Muscle of arm (tissue), 12 donors: ENCODE measurements around the gene ARRB1. TPM values are rescaled to one million over a fixed set of nuclear protein-coding genes. Genes with fewer than 3 reads are reported as not detected.
"Not testable (repeated sequence)": the region's sequence is repeated elsewhere in the genome, so short reads cannot be mapped to it uniquely, and the experiment has no call there.

ENCODE experiments used
- DNase-seq: peaks from one replicate; pipeline ENCODE4 v3.0.0-alpha.2; 2013
- polyA plus RNA-seq, 12 donors: library from polyadenylated mRNA; unstranded; fragments of 120-200 nt; gene quantifications; one replicate each; pipeline ENCODE4 v1.2.1, GENCODE V29; 2013; ENCODE audit not compliant: insufficient read length in 12 of 12

The ARRB1 gene
- polyA plus RNA-seq, 12 donors = 13.6 to 27.2 (median 18.7) TPM; not detected in 1

- DNase-seq = no peak
Measured at GRCh38 chr11:75373201-75373600, 21.7 kb upstream of the ARRB1 start.

GRCh38 chr11:75371949-75372876 lies 20.8 kb upstream of the ARRB1 start:
- DNase-seq = no peak

- no peak for DNase-seq
Measured at GRCh38 chr11:75369560-75370255, 18.2 kb upstream of the ARRB1 start.

- not testable (repeated sequence) for DNase-seq
Measured at GRCh38 chr11:75366826-75367225, 15.4 kb upstream of the ARRB1 start.

- DNase-seq = no peak
Measured at GRCh38 chr11:75365711-75366181, 14.3 kb upstream of the ARRB1 start.

GRCh38 chr11:75362285-75362684 lies 10.8 kb upstream of the ARRB1 start:
- DNase-seq = not testable (repeated sequence)

GRCh38 chr11:75356613-75357012 lies 5.2 kb upstream of the ARRB1 start:
- no peak for DNase-seq

GRCh38 chr11:75355051-75355450 lies 3.6 kb upstream of the ARRB1 start:
- no peak for DNase-seq

- no peak for DNase-seq
Measured at GRCh38 chr11:75352588-75353206, 1.2 kb upstream of the ARRB1 start.

- DNase-seq = peak; percentile 57
Measured at GRCh38 chr11:75351791-75352587, 528 bp upstream of the ARRB1 start.

- no peak for DNase-seq
Measured at GRCh38 chr11:75350743-75351540, 519 bp downstream of the ARRB1 start.

GRCh38 chr11:75350122-75350742 lies 1.2 kb downstream of the ARRB1 start:
- no peak for DNase-seq

GRCh38 chr11:75349521-75350116 lies 1.8 kb downstream of the ARRB1 start:
- DNase-seq = no peak

GRCh38 chr11:75347781-75348566 lies 3.5 kb downstream of the ARRB1 start:
- peak; percentile 70 for DNase-seq

GRCh38 chr11:75346912-75347647 lies 4.4 kb downstream of the ARRB1 start:
- DNase-seq = no peak

GRCh38 chr11:75346296-75346695 lies 5.2 kb downstream of the ARRB1 start:
- DNase-seq = no peak

GRCh38 chr11:75345455-75346160 lies 5.9 kb downstream of the ARRB1 start:
- DNase-seq = no peak
